Measurements from ENCODE around the gene CAVIN3. TPM values are rescaled to one million over a fixed set of nuclear protein-coding genes. Genes with fewer than 3 reads are reported as not detected.

The CAVIN3 gene, protein sequence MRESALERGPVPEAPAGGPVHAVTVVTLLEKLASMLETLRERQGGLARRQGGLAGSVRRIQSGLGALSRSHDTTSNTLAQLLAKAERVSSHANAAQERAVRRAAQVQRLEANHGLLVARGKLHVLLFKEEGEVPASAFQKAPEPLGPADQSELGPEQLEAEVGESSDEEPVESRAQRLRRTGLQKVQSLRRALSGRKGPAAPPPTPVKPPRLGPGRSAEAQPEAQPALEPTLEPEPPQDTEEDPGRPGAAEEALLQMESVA
- total RNA-seq, result 218 and 571 TPM in 2 replicates

DNA sequence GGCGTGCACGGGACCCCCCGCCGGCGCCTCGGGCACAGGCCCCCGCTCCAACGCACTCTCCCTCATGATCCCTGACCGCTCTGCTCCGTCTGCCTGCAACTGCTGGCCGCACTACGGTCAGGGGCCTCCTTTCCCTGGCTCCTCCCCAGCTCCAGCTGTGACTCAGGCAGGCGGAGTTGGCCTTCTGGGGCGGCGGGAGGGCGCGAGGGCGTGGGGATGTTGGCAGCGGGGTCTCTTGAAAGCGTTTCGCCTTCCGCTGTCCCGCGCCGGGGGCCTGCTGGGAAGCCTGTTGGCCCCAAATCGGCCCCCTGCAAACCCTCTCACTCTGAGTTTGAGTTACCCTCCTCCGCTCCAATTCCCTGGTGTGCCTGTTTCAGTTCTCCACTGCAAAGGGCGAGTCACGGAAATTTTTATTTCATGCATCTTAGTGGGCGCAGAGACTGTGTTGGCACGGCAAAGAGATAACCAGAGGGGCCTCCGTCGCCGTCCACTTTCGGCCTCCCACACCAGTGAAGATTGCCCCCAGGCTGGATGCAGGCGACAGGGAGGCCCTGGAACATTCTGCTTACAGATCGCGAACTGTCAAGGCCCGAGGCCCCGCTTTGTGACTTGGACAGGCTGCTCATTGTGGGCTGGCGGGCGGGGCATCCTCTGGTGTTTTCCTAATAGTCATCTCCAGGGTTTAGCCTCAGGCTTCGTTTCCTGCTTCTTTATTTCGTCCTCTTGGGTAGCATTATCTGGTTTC is at the start of gene CAVIN3:
Gene CAVIN3, minus strand, starts transcription at position 91 of the 745 bp plus-strand sequence. Its CDS starts 25 bp downstream, at position 66.

Other genes with a start within 250 kb of the CAVIN3 start
- gene OR56B4, start 212.8 kb downstream of the CAVIN3 start, total RNA-seq, result not detected in 2 replicates
- gene OR52B2, start 150.2 kb downstream of the CAVIN3 start, total RNA-seq, result under 0.01 TPM in 1 of 2 replicates, not detected in the other
- not detected in 2 replicates for gene OR52W1, start 121.3 kb downstream of the CAVIN3 start, total RNA-seq
- gene C11orf42, start 114.9 kb downstream of the CAVIN3 start, total RNA-seq, result not detected in 2 replicates
- 22.0 and 25.4 TPM in 2 replicates for gene FHIP1B, start 85.9 kb downstream of the CAVIN3 start, total RNA-seq
- gene CNGA4, start 81.4 kb downstream of the CAVIN3 start, total RNA-seq, result 0.39 TPM in 1 of 2 replicates, not detected in the other
- not detected in 2 replicates for gene CCKBR, start 60.7 kb downstream of the CAVIN3 start, total RNA-seq
- gene SMPD1, start 70.0 kb upstream of the CAVIN3 start, total RNA-seq, result 39.7 and 60.2 TPM in 2 replicates
- gene APBB1, start 98.6 kb upstream of the CAVIN3 start, total RNA-seq, result 42.0 and 44.8 TPM in 2 replicates
- gene HPX, start 120.5 kb upstream of the CAVIN3 start, total RNA-seq, result 0.87 and 2.4 TPM in 2 replicates
- 13.6 and 23.2 TPM in 2 replicates for gene TRIM3, start 153.4 kb upstream of the CAVIN3 start, total RNA-seq
- 69.5 and 102 TPM in 2 replicates for gene ARFIP2, start 160.8 kb upstream of the CAVIN3 start, total RNA-seq
- 26.3 and 30.3 TPM in 2 replicates for gene TIMM10B, start 161.0 kb upstream of the CAVIN3 start, total RNA-seq
- 5.4 and 6.7 TPM in 2 replicates for gene DNHD1, start 176.8 kb upstream of the CAVIN3 start, total RNA-seq